GM08714 (cell line): ENCODE data around the gene ACAN.

ENCODE experiments used
- H3K4me3 ChIP-seq: fragments of 200-500 bp; sonication (Bioruptor generic); 2 replicates; pipeline ENCODE4 v1.5.1; 2014; ENCODE audit warnings: mild to moderate bottlenecking, low read length, inconsistent platforms
- ZNF274 ChIP-seq: IDR thresholded peaks from 2 replicates; pipeline ENCODE4 v1.6.1; 2012; ENCODE audit warnings: mild to moderate bottlenecking, low read depth, low read length

The ACAN gene

GRCh38 chr15:88888719-88889118 lies 85.5 kb downstream of the ACAN start:
- TF ChIP-seq ZNF274 = no peak
- no peak overlapping the region for H3K4me3 ChIP-seq

- no peak overlapping the region for H3K4me3 ChIP-seq
- TF ChIP-seq ZNF274 = no peak
Measured at GRCh38 chr15:88890495-88890894, 87.3 kb downstream of the ACAN start.

- H3K4me3 ChIP-seq = no peak overlapping the region
- TF ChIP-seq ZNF274 = no peak
Measured at GRCh38 chr15:88891540-88892254, 88.5 kb downstream of the ACAN start.

- TF ChIP-seq ZNF274 = no peak
- peak overlapping the region; percentile 67; the same call in 1 of the 2 replicates for H3K4me3 ChIP-seq
Measured at GRCh38 chr15:88894348-88894818, 91.1 kb downstream of the ACAN start.

GRCh38 chr15:88894819-88895767 lies 91.9 kb downstream of the ACAN start, which contains the start of gene HAPLN3:
Gene HAPLN3 (minus strand): TSS chr15:88895544. CDS start chr15:88887298, 8,246 bp downstream.
- H3K4me3 ChIP-seq = peak within 1 kb of the TSS; percentile 67; the same call in 1 of the 2 replicates
- no peak for TF ChIP-seq ZNF274

GRCh38 chr15:88896333-88897033 lies 93.2 kb downstream of the ACAN start:
- no peak for TF ChIP-seq ZNF274
- H3K4me3 ChIP-seq = no peak overlapping the region

GRCh38 chr15:88897142-88897455 lies 93.9 kb downstream of the ACAN start:
- no peak overlapping the region for H3K4me3 ChIP-seq
- TF ChIP-seq ZNF274 = no peak

GRCh38 chr15:88897456-88898194 lies 94.4 kb downstream of the ACAN start:
- no peak overlapping the region for H3K4me3 ChIP-seq
- no peak for TF ChIP-seq ZNF274

GRCh38 chr15:88898736-88899135 lies 95.5 kb downstream of the ACAN start:
- TF ChIP-seq ZNF274 = no peak
- H3K4me3 ChIP-seq = no peak overlapping the region

- H3K4me3 ChIP-seq = no peak overlapping the region
- TF ChIP-seq ZNF274 = no peak
Measured at GRCh38 chr15:88899251-88899650, 96.0 kb downstream of the ACAN start.

GRCh38 chr15:88900309-88900981 lies 97.2 kb downstream of the ACAN start:
- H3K4me3 ChIP-seq = no peak overlapping the region
- no peak for TF ChIP-seq ZNF274

GRCh38 chr15:88900982-88901418 lies 97.8 kb downstream of the ACAN start:
- no peak for TF ChIP-seq ZNF274
- H3K4me3 ChIP-seq = no peak overlapping the region

- H3K4me3 ChIP-seq = no peak overlapping the region
- no peak for TF ChIP-seq ZNF274
Measured at GRCh38 chr15:88901508-88902220, 98.4 kb downstream of the ACAN start.
